Fibroblast of lung (primary cell): ENCODE results near the gene NCOA5.

ENCODE experiments used
- CTCF ChIP-seq, 2 donors: IDR thresholded peaks in 1 of 2; conservative IDR thresholded peaks in 1 of 2; 1 replicate in 1 of 2; 2 replicates in 1 of 2; pipeline ENCODE4 v1.5.1; 2011 to 2012; ENCODE audit warnings: low read length in 2 of 2, control low read depth in 1 of 2, inconsistent platforms in 1 of 2, low read depth in 1 of 2, mild to moderate bottlenecking in 1 of 2
- EZH2 ChIP-seq: IDR thresholded peaks from 2 replicates; pipeline ENCODE4 v1.5.1; 2012; ENCODE audit warnings: low read length, control low read depth, mild to moderate bottlenecking; ENCODE audit errors: missing control alignments

DNA sequence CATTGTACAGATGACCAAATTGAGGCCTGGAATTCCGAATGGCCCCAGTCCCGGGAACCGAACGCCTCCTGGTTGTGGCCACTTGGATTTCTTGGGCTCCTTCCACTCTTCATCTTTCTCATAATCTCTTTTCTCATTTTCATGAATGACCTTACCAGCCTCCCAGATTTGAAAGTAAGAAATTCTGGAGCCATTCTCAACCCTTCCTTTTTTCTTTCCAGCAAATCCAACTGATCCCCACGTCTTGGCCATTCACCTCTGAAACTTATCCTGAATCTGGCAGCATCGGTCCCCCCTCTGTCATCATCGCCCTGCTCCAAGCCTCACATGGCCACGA, 66.6 kb downstream of the NCOA5 start:
- TF ChIP-seq CTCF (conservative IDR thresholded peaks at IDR 0.05 in 1 of 2, IDR thresholded peaks at IDR 0.05 in 1 of 2; ENCODE audit: low read depth in 1 of 2, low read length in 2 of 2): no peak
- no peak for TF ChIP-seq EZH2
